Erythroblast (primary cell): ENCODE results near the gene CCDC33.

Experiments
- GATA1 ChIP-seq: IDR thresholded peaks from 2 replicates; pipeline ENCODE4 v1.6.1; 2011; ENCODE audit warnings: low read depth, mild to moderate bottlenecking, control low read depth, low read length, moderate library complexity
- POLR2A ChIP-seq: IDR thresholded peaks from 2 replicates; pipeline ENCODE4 v1.6.1; 2011; ENCODE audit warnings: mild to moderate bottlenecking, low read length

- TF ChIP-seq POLR2A (no peak), GATA1 (no peak)
Observed at GRCh38 chr15:74340150-74340549, 104.0 kb downstream of the CCDC33 start.
